GM12874 (cell line): ENCODE measurements around the gene CHKA.

Experiments used
- CTCF ChIP-seq: IDR thresholded peaks from 2 replicates; pipeline ENCODE4 v1.5.1; 2011; ENCODE audit warnings: low read depth, mild to moderate bottlenecking, control low read depth, low read length, moderate library complexity; ENCODE audit not compliant: insufficient read depth

CHKA gene

GRCh38 chr11:68133761-68134160 lies 12.6 kb upstream of the CHKA start:
- TF ChIP-seq CTCF: no peak

GRCh38 chr11:68130121-68130520 lies 8.9 kb upstream of the CHKA start:
- no peak for TF ChIP-seq CTCF

- no peak for TF ChIP-seq CTCF
Measured at GRCh38 chr11:68128682-68129327, 7.6 kb upstream of the CHKA start.

- TF ChIP-seq CTCF: no peak
Measured at GRCh38 chr11:68127714-68128681, 6.8 kb upstream of the CHKA start.

- no peak for TF ChIP-seq CTCF
Measured at GRCh38 chr11:68125164-68125563, 4.0 kb upstream of the CHKA start.

- no peak for TF ChIP-seq CTCF
Measured at GRCh38 chr11:68122936-68123539, 1.9 kb upstream of the CHKA start.
